Mucosa of gallbladder (tissue), 1 donor: ENCODE results near the gene UFC1. TPM values are rescaled to one million over a fixed set of nuclear protein-coding genes. Genes with fewer than 3 reads are reported as not detected.
"Not testable (repeated sequence)": the region's sequence is repeated elsewhere in the genome, so short reads cannot be mapped to it uniquely, and the experiment has no call there.

Experiments
- DNase-seq: peaks from one replicate; pipeline ENCODE4 v3.0.0-alpha.2; 2020; ENCODE audit warnings: low spot score
- total RNA-seq: library from RNA; stranded (reverse); gene quantifications from one replicate; pipeline ENCODE4 v1.2.1, GENCODE V29; 2021
- donor health status: DM: no; HTN: no; CAD: no.

UFC1 gene
- 114 TPM for total RNA-seq

DNA sequence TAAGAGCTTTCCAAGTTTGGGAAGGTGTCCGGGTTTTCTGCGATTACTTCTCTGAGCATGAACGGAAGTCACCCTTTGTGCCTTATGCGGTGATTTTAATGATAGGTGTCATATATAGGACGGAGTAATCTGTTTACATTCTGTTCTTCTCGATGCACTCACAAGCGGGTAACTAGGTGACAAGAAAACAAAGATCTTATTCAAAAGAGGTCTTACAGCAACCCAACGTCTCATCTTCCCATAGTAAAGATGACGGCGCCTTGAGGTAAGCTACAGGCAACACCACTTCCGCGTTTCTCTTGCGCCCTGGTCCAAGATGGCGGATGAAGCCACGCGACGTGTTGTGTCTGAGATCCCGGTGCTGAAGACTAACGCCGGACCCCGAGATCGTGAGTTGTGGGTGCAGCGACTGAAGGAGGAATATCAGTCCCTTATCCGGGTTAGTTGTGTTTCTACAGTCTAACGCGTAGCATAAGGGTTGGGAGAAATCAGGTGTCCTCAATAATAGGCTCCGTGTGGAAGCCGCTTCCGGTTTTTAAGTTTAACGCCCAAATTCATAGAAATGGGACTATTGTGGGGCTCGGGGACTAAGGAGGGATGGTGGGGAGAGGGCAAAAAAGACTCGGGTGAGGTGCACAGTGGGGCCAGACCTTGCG is at the start of gene UFC1:
Gene UFC1 (plus strand): TSS at position 297 of the 656 bp plus-strand sequence. CDS start 20 bp downstream, at position 317.
- DNase-seq: peak; percentile 86

DNA sequence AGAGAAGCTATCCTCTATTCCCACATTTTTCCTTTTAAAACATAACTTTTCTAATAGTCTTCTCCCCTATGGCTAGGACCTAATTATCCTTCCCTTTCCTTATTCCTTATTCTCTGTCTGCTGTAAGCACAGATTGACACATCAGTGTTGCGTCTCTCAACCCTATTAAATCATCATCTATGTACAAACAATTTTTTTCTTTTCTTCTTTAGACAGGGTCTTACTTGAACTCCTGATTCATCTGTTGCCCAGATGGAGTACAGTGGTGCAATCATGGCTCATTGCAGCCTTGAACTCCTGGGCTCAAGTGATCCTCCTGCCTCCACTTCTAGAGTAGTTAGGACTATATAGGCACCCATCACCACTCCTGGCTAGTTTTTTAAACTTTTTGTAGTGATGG is 47.3 kb upstream of the UFC1 start:
- DNase-seq: no peak

DNA sequence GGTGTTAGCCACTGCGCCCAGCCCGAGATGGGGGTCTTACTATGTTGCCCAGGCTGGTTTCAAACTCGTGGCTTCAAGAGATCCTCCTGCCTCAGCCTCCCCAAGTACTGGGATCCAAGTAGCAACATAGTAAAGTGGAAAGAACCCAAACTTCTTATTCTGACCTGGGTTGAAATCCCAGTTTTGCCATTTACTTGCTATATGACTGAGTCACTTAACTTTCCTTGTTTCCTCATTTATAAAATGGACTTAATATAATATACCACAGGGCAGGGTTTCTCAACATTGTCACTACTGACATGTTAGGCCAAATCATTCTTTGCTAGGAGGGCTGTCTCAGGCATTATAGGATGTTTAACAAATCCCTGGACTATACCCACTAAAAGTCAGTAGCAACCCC is 42.7 kb upstream of the UFC1 start:
- DNase-seq: no peak

DNA sequence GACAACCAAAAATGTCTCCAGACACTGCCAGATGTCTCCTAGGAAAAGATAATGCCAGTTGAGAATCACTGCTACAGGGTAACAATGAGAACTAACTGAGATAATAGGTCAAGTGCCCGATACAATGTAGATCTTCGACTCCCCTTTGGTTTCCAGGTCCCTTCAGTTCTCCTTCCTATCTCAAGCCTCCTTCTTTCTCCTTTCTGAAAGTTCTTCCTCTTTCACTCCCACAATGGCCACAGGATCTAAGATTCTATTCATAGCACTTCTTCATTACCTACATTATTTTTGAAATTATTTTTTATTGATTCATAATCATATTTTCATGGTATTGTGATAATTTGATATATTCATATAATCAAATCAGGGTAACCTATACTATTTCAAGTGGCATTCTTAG is 42.3 kb upstream of the UFC1 start:
- DNase-seq: no peak

DNA sequence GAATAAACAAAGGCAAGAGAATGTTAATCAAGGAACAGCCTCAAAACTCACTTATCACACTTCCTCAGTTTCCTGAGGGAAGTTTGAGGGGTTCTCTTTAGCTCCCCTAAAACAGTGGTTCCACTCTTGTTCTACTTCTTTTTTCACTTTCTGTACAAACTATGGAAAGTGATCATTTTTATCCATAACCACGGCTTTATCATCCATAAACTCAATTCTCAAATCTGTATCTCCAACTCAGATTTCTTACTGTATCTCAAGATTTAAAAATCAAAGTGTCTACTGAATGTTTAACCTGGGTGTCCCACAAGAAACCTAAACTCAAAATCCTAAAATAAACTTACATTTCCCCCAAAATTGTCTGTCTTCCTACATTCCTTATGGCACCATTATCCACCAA is 39.9 kb upstream of the UFC1 start:
- no peak for DNase-seq

DNA sequence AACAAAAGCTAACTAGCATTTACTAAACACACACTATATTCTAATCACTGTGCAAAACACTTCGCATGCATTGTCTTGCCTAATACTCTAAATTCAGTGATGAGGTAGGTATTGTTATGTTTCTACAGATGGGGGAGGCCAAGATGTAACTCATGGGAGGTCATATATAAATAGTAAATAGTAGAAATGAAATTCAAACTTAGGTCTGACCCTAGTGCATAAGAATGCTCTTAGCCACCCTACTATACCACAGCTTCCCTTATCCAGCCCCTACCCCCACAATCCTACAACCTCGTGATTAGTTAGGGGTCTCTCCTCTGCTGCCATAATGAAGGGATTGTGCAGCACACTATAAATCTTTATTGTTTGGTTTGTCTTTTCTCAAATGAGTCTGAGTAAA is 39.2 kb upstream of the UFC1 start:
- no peak for DNase-seq

DNA sequence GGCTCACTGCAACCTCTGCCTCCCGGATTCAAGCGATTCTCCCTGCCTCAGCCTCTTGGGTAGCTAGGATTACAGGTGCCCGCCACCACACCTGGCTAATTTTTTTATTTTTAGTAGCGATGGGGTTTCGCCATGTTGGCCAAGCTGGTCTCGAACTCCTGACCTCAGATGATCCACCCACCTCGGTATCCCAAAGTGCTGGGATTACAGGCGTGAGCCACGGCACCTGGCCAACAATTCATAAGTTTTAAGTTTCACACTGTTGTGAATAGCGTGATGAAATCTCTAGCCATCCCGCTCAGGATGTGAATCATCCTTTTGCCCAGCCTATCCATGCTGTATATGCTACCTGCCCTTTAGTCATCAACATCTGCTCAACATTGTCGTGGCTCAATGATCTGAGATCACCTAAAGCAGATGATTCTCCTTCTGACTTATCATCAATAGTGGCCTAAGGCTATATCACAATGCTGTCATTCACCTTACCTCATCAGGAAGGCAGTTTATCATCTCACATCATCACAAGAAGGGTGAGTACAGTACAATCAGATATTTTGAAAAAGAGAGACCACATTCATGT is 38.6 kb upstream of the UFC1 start:
- DNase-seq: no peak

DNA sequence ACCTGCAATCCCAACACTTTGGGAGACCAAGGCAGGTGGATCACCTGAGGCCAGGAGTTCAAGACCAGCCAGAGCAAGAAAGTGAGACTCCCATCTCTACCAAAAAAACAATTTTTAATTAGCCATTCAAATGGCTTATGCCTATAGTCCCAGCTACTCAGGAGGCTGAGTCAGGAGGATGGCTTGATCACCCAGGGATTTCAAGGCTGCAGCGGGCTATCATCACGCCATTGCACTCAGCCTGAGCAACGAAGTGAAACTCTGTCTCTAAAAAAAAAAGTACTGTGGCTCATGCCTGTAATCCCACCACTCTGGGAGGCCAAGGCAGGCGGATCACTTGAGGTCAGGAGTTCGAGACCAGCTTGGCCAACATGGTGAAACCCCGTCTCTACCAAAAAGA is 37.8 kb upstream of the UFC1 start:
- DNase-seq: not testable (repeated sequence)

DNA sequence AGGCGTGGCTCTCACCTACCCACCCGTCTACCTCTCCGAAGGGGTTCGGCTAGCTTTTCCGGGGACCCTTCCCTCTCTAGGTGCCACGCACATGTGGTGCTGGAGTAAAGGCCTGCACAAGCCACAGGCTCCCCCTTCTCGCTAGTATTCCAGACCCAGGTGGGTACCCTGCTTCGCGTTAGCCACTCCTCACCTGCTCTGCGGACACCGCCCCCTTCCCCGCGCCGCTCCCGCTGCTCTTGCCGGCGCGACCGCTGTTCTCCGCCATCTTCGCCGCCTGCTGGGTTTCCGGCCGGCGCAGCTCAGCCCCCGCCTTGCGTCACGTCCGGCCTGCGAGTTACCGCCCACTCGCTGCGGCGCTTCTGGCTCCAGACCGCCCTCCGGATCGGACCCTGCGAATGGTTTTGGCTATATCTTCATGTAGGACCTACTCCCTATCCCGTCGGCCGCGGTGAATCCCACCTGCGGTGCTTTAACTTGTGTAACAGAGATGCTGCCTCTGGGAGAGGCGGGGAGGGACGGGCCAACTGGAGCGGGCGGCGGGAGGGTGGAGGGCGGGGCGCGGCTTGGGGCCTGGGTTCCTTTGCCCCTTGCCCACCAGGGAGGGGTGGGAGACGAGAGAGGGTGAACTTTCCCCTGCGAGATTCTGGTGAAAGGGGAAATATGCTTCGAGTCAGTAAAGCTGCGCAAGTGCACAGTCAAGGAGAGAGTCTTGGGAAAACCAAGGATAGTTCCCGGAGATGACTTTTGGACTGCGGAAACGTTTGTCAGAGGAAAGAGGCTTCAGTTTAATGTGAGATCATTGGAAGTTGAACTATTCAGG is 35.8 kb upstream of the UFC1 start, which contains the start of the genes NIT1 and PFDN2:
Gene NIT1 (plus strand): TSS at position 347 of the 823 bp plus-strand sequence. CDS start 72 bp downstream, at position 419.
Gene PFDN2 (minus strand): TSS at position 279 of the 823 bp plus-strand sequence. CDS start 11 bp downstream, at position 268.
- DNase-seq: peak; percentile 83

DNA sequence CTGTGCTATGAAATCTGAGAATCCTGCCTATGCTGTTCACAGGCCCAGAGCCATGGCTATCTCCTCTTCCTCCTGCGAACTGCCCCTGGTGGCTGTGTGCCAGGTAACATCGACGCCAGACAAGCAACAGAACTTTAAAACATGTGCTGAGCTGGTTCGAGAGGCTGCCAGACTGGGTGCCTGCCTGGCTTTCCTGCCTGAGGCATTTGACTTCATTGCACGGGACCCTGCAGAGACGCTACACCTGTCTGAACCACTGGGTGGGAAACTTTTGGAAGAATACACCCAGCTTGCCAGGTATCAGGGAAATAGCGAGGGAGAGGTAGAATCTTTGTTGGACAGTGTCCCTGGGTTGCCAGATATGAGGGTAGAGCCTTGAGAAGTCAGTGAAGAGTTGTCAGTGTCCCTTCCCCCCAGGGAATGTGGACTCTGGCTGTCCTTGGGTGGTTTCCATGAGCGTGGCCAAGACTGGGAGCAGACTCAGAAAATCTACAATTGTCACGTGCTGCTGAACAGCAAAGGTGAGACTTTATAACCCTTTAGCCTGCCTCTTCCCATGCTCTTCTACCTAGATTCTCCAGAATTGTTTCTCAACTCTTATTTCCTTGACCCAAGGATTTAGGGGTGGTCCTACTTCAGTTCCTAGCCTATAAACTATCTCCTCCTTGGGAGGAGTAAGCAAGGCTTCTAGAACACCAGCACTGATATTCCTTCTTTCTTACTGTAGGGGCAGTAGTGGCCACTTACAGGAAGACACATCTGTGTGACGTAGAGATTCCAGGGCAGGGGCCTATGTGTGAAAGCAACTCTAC is 34.5 kb upstream of the UFC1 start:
- peak; percentile 34 for DNase-seq

DNA sequence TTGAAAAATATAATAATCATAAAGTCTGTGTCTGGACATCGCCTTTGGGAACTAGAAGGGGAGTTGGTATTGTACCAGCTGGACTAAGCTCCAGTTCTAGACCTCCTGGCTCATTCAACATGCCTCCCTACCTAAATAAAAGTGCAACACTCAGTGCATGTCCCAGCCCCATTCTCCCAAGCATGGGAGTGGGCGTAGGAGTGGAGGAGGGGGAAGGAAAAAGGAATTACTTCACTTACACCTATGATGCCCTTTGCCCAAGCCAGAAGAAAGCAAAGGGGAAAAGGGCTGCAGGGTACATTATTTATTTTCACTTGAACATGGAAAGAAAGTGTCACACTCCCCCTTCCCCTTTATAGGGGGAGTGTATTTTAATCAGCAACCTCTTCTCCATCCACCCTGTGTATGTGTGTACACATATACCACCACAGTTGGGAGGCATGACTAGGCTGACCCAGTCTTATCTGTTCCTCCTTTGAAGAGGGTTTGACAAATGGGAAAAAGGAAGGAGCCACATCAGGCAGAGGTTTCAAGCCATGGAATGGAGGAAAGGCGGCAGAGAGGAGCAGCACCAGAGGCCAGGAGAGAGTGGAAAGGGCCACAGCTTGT is 32.6 kb upstream of the UFC1 start:
- DNase-seq: no peak

DNA sequence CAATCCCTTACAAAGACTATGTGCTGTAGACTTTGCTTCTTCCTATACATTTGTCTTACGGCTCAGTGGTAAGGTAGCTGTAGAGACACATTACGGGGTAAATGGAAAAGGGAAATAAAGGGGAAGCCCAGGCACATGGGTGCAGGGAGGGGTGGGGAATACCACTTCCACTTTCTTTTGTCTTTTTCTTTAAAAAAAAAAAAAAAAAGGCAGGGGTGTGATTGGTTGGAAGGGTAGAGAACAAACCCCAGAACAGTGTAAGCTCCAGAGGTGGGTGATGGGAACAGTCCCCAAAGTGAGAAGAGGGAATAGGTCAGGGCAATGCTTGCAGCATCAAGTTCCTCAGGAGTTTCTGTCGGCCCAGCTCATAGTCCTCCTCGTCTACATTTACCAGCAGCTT is 31.9 kb upstream of the UFC1 start:
- no peak for DNase-seq

DNA sequence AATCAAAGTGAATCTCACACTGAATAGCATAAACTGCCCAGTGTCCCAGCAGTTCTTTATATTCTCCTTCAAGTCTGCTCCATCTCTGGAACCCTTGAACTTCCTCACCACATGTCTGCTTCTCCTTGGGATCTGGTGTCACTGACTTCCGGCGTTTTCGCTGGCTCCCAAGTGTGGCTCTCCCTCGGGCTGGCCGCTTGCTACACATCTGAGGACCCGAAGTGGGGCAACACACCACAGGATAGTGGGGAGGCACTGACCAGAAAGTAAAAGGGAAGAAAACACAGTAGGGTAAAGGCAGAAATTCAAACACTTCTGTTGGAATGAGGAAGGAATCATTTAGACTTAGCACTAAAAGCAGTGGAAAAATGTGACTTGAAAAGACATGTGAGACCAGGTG is 30.8 kb upstream of the UFC1 start:
- no peak for DNase-seq

DNA sequence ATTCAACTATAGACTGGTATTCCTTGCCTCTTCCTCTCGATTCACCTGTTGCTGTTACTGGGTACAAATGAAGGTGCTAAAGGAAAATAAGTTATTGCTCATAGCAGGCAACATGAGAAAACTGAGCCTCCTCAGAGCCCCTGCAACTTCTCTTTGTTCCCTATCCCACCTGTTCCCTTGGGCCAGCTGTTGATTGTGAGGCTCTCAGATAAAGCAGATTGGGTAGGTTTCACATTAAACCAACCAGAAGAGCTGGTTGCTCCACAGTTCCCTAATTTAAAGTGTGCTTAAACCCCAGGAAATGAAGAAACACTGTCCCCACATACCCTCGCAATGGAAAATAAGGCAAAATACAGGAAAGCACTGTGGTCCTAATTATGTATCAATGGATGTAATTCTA is 26.1 kb upstream of the UFC1 start:
- no peak for DNase-seq

DNA sequence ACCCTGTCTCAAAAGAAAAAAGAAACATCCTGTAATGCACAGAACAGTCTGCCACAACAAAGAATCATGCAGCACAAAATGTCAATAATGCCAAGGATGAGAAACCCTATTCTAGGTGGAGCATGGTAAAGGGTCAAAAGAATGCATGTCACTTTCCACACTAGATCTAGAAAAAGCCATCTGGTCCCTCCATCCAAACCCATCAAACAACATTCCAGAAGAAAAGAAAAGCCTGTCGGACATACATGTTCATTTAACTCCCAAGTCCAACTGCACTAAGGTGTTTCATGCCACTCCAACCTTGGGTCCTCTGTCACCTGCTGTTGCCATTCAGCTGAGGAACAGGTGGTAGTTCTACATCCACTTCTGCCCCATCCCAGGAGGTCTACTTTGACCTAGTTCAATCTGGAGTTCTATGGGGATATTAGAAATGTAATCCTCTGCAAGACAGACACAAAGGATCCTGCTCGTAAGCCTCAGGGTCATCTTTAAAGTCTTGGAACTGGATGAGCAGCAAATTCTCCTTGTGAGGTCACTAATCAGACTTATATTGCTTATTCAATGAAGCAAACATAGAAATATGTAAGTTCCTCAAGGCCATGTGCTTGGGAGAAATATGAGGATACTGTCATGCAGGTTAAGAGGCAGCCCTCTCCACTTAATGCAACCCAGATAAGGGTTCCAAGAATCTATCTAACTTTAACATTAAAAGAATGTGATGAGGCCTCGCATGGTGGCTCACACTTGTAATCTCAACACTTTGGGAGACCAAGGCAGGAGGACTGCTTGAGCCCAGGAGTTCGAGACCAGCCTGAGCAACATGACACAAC is 25.0 kb upstream of the UFC1 start:
- DNase-seq: no peak

DNA sequence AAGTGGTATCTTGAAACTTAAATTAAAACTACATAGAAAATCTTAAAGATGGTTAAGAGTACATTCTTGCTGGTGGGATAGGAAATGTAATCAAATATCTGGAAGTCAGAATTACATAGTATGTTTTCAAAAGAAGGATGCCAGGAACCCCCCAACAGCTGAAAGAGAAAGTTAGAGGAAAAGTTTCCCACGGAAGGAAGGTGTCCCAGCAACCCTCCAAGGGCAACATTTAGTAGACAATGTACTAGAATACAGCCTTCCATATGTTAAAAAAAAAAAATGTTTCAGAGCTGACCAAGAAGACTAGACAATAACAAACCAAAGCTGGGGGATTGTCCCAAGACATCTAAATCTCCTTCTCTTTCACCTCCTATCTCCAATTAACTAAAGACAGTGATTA is 23.5 kb upstream of the UFC1 start:
- no peak for DNase-seq

DNA sequence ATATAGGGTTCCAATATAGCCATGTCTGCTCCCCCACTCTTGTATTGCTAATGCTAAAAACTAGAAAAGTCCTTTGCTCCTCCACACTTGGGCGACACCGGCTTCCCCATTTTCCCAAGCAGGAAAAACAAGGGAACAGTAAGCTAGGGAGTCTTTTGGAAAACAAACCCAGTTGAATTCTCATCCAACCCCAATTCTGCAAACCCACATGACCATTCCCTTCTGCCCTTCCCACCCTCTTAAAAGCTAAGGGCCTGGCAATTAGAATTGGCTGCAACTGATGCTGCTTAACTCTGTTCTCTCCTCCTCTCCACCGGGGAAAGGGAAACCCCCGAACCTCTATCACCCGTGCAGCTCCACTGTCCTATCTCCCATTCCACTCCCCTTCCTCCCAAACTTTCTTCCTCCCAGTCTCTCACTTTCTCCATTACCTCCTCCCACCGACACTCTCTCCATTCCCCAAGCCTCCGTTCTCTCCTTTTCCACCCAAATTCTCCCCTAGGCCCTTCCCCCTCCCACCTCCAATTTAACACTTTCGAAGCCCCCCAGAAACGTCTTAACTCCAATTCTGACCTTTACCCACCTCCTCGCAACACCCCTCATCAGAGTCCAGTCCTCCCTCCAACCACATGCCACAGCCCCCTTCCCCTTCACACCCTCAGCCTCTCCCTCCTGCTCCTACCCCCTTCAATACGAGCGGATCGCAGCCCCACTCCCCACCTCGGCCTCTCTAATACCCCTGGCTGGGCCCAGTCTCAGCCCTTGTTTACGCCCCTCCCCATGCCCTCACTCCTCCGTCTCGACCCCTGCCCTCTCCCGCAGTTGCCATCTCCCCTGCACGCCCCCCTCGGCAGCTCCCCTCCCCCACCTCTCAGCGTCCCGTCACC is 22.0 kb upstream of the UFC1 start:
- DNase-seq: no peak

DNA sequence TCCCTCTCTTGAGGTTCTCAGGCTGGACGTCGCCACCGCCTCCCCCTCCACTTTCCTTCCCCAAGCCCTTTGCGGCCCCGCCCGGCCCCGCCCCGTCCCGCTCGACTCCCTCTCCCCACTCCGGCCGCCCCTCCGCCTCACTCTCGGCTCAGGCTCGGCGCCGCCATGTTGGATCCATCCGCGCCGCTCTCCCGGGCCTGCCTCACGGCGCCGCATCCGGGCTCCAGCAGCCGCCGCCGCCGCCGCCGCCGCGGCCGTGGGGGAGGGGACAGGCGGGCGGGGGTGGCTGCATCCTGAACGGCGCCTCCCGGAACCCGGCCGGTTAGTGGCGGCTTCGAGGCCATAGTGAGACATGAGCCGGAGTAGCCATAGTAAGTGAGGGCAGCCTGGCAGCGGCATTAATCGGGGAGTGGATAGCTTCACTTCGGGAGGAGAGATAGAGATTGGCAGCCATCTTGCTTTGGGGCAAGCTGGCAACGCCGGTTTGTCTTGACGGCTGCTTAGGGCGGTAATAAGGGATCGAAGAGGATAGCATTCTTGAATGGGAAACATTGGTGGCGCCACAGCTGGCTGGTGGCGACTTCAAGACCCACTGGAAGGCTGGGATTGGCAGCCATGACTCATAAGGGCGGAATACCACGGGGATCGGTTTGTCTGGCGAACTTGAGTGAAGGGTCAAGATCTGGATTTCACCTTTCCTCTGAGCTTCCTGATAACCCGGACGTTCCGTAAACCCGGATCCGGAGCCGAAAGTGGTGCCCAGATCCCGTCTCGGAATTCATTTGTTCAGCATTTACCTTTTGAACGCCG is 21.2 kb upstream of the UFC1 start, which contains the start of gene DEDD:
Gene DEDD (minus strand): TSS at position 258 of the 810 bp plus-strand sequence. CDS start 8,205 bp downstream, outside the sequence.
- peak; percentile 92 for DNase-seq
